IMR-90 (cell line): ENCODE measurements around the gene ABCA6. TPM values are rescaled to one million over a fixed set of nuclear protein-coding genes. Genes with fewer than 3 reads are reported as not detected.

Source experiments
- ATAC-seq: fragments of 200-7000 bp; cut with Tn5 transposase; 2 replicates; pipeline ENCODE4 v1.9.1; 2020; ENCODE audit warnings: low read depth, mild to moderate bottlenecking, moderate library complexity
- BruUV-seq: library from RNA; stranded (reverse); fragments of 400-500 nt; replicated peaks from 2 replicates; lab custom pipeline; 2021; lab: Mats Ljungman, UMichigan
- CTCF ChIA-PET: fragments of 300-600 bp; formaldehyde crosslinking; extraction: SDS; loops from one replicate; lab custom pipeline; 2021; ENCODE audit warnings: antibody characterized with exemption; lab: Yijun Ruan, JAX
- POLR2A ChIA-PET: fragments of 300-600 bp; sonication (Branson Sonifier 250); formaldehyde crosslinking; loops from one replicate; lab custom pipeline; 2022; ENCODE audit warnings: antibody characterized with exemption; ENCODE audit not compliant: unreplicated experiment; lab: Charles Lee
- DNase-seq: peaks from one replicate; pipeline ENCODE4 v3.0.0; 2013
- H2AFZ ChIP-seq: replicated peaks from 2 replicates; pipeline ENCODE3; 2013; ENCODE audit warnings: low read length, mild to moderate bottlenecking; ENCODE audit not compliant: poor library complexity
- H2AK5ac ChIP-seq: 2 replicates; pipeline ENCODE4 v1.6.1; 2013; ENCODE audit warnings: low read depth, low read length, inconsistent platforms
- H2AK9ac ChIP-seq: replicated peaks from 2 replicates; pipeline ENCODE3; 2013; ENCODE audit warnings: mild to moderate bottlenecking, low read depth, low read length, moderate library complexity; ENCODE audit not compliant: poor library complexity
- H2BK120ac ChIP-seq: 2 replicates; pipeline ENCODE4 v1.6.1; 2013; ENCODE audit warnings: low read depth, low read length, inconsistent platforms
- H2BK15ac ChIP-seq: 3 replicates; pipeline ENCODE4 v1.6.1; 2013; ENCODE audit warnings: low read depth, low read length, inconsistent platforms
- H2BK20ac ChIP-seq: 2 replicates; pipeline ENCODE4 v1.6.1; 2013; ENCODE audit warnings: low read depth, mild to moderate bottlenecking, inconsistent platforms, low read length, moderate library complexity
- H2BK5ac ChIP-seq: 2 replicates; pipeline ENCODE4 v1.6.1; 2013; ENCODE audit warnings: mild to moderate bottlenecking, low read depth, low read length, inconsistent platforms; ENCODE audit not compliant: poor library complexity, severe bottlenecking
- H3K14ac ChIP-seq: replicated peaks from 2 replicates; pipeline ENCODE4 v1.6.1; 2013; ENCODE audit warnings: low read depth, low read length, inconsistent platforms
- H3K18ac ChIP-seq: 2 replicates; pipeline ENCODE4 v1.6.1; 2013; ENCODE audit warnings: low read depth, low read length, control low read depth
- H3K23ac ChIP-seq: 2 replicates; pipeline ENCODE4 v1.6.1; 2013; ENCODE audit warnings: low read depth, low read length, inconsistent platforms
- H3K27ac ChIP-seq: 2 replicates; pipeline ENCODE4 v1.5.1; 2013; ENCODE audit warnings: mild to moderate bottlenecking, control low read depth, low read length; ENCODE audit not compliant: insufficient read depth
- H3K27me3 ChIP-seq: 2 replicates; pipeline ENCODE4 v1.6.1; 2013; ENCODE audit warnings: low read length; ENCODE audit not compliant: control insufficient read depth, insufficient read depth
- H3K36me3 ChIP-seq: 2 replicates; pipeline ENCODE4 v1.6.1; 2013; ENCODE audit warnings: low read length, mixed read lengths; ENCODE audit not compliant: control insufficient read depth, insufficient read depth
- H3K4ac ChIP-seq: 2 replicates; pipeline ENCODE4 v1.6.1; 2013; ENCODE audit warnings: low read depth, low read length, inconsistent platforms
- H3K4me1 ChIP-seq: 2 replicates; pipeline ENCODE4 v1.6.1; 2013; ENCODE audit warnings: low read length, mixed read lengths; ENCODE audit not compliant: control insufficient read depth, insufficient read depth
- H3K4me2 ChIP-seq: 2 replicates; pipeline ENCODE4 v1.6.1; 2013; ENCODE audit warnings: low read depth, mild to moderate bottlenecking, control low read depth, low read length, moderate library complexity
- H3K4me3 ChIP-seq: 2 replicates; pipeline ENCODE4 v1.5.1; 2013; ENCODE audit warnings: low read depth, mild to moderate bottlenecking, control low read depth, low read length, moderate library complexity; ENCODE audit not compliant: insufficient read depth
- H3K56ac ChIP-seq: 2 replicates; pipeline ENCODE4 v1.6.1; 2013; ENCODE audit warnings: low read length, inconsistent platforms; ENCODE audit not compliant: insufficient read depth; ENCODE audit errors: extremely low read depth
- H3K79me1 ChIP-seq, 2 experiments: 2 replicates each; pipeline ENCODE4 v1.6.1; 2013; ENCODE audit warnings: low read length in 2 of 2, inconsistent platforms in 1 of 2, low read depth in 1 of 2
- H3K9ac ChIP-seq: 2 replicates; pipeline ENCODE4 v1.6.1; 2013; ENCODE audit warnings: low read depth, low read length, control low read depth
- H3K9me1 ChIP-seq: 2 replicates; pipeline ENCODE4 v1.6.1; 2013; ENCODE audit warnings: low read length, inconsistent platforms; ENCODE audit not compliant: insufficient read depth
- H3K9me3 ChIP-seq: 2 replicates; pipeline ENCODE4 v1.6.1; 2013; ENCODE audit warnings: low read length; ENCODE audit not compliant: control insufficient read depth, insufficient read depth
- H4K20me1 ChIP-seq: 2 replicates; pipeline ENCODE4 v1.6.1; 2013; ENCODE audit warnings: low read length, inconsistent platforms; ENCODE audit not compliant: insufficient read depth
- H4K5ac ChIP-seq: 2 replicates; pipeline ENCODE4 v1.6.1; 2013; ENCODE audit warnings: mild to moderate bottlenecking, low read depth, low read length, control low read depth
- H4K8ac ChIP-seq, 2 experiments: 2 replicates each; pipeline ENCODE4 v1.6.1; 2013; ENCODE audit warnings: low read depth in 2 of 2, low read length in 2 of 2, control low read depth in 1 of 2, inconsistent platforms in 1 of 2
- H4K91ac ChIP-seq: 2 replicates; pipeline ENCODE4 v1.6.1; 2013; ENCODE audit warnings: low read depth, low read length, inconsistent platforms; ENCODE audit not compliant: insufficient read depth
- BHLHE40 ChIP-seq: fragments of 150-350 bp; IDR thresholded peaks from 2 replicates; pipeline ENCODE4 v1.6.1; 2016; ENCODE audit warnings: mild to moderate bottlenecking, low read depth, low read length
- CEBPB ChIP-seq: IDR thresholded peaks from 2 replicates; pipeline ENCODE4 v1.6.1; 2012; ENCODE audit warnings: low read depth, low read length, improper control_type of control experiment
- CHD1 ChIP-seq: IDR thresholded peaks from 2 replicates; pipeline ENCODE4 v1.6.1; 2012; ENCODE audit warnings: low read depth, low read length, improper control_type of control experiment
- ELK1 ChIP-seq: fragments of 150-350 bp; IDR thresholded peaks from 2 replicates; pipeline ENCODE4 v1.6.1; 2016; ENCODE audit warnings: low read depth, mild to moderate bottlenecking, low read length, moderate library complexity, borderline replicate concordance
- FOS ChIP-seq: fragments of 150-350 bp; IDR thresholded peaks from 2 replicates; pipeline ENCODE4 v1.6.1; 2016; ENCODE audit warnings: low read depth, low read length
- MAFK ChIP-seq: IDR thresholded peaks from 2 replicates; pipeline ENCODE4 v1.6.1; 2012; ENCODE audit warnings: low read depth, low read length, improper control_type of control experiment
- MAZ ChIP-seq: IDR thresholded peaks from 2 replicates; pipeline ENCODE4 v1.6.1; 2012; ENCODE audit warnings: low read depth, mild to moderate bottlenecking, low read length, improper control_type of control experiment, moderate library complexity, borderline replicate concordance
- MXI1 ChIP-seq: IDR thresholded peaks from 2 replicates; pipeline ENCODE4 v1.6.1; 2012; ENCODE audit warnings: low read depth, mild to moderate bottlenecking, low read length, moderate library complexity, borderline replicate concordance
- NFE2L2 ChIP-seq: fragments of 150-350 bp; IDR thresholded peaks from 2 replicates; pipeline ENCODE4 v1.6.1; 2016; ENCODE audit warnings: low read depth, mild to moderate bottlenecking, low read length
- POLR2A ChIP-seq: IDR thresholded peaks from 2 replicates; pipeline ENCODE4 v1.6.1; 2012; ENCODE audit warnings: mild to moderate bottlenecking, low read depth, low read length
- RCOR1 ChIP-seq: IDR thresholded peaks from 2 replicates; pipeline ENCODE4 v1.6.1; 2012; ENCODE audit warnings: mild to moderate bottlenecking, low read length, improper control_type of control experiment; ENCODE audit not compliant: insufficient replicate concordance
- RFX5 ChIP-seq: IDR thresholded peaks from 2 replicates; pipeline ENCODE4 v1.8.0; 2012; ENCODE audit warnings: low read depth, mild to moderate bottlenecking, low read length, moderate library complexity
- SMC3 ChIP-seq: fragments of 150-350 bp; IDR thresholded peaks from 2 replicates; pipeline ENCODE4 v1.6.1; 2016; ENCODE audit warnings: low read depth, mild to moderate bottlenecking, antibody characterized with exemption, low read length, moderate library complexity
- WGBS, 2 experiments: methylation state at CpG; one replicate each; pipeline versions ENCODE4 v1.1.5 to v1.1.7; 2013; ENCODE audit warnings: missing lambda C conversion rate in 2 of 2; ENCODE audit not compliant: insufficient read length in 1 of 2; ENCODE audit errors: extremely low coverage in 2 of 2; 5-methylcytosine and 5-hydroxymethylcytosine counted together
- dilution Hi-C: fragments of 300-500 bp; cut with HindIII; formaldehyde crosslinking; loops from one replicate; pipeline ENCODE4 v1.14.3; 2018; ENCODE audit warnings: low sequenced_read_pairs; ENCODE audit not compliant: unreplicated experiment
- in situ Hi-C: fragments of 300-500 bp; cut with MboI; formaldehyde crosslinking; loops from 3 replicates; pipeline ENCODE4 v1.14.3; 2019; ENCODE audit warnings: low sequenced_read_pairs, inconsistent platforms, mixed read lengths
- intact Hi-C: fragments of 100-400 bp; cut with micrococcal nuclease; formaldehyde crosslinking; loops from 2 replicates; pipeline ENCODE4 v1.10.0; 2022
- polyA plus RNA-seq, 3 experiments: library from polyadenylated mRNA; depleted of rRNA; stranded (reverse); fragments of >200 nt; gene quantifications; 2 replicates each; pipeline ENCODE4 v1.2.3, GENCODE V29; 2012; ENCODE audit warnings: low replicate concordance in 1 of 3
- total RNA-seq: library from RNA; depleted of rRNA; stranded (reverse); fragments of >200 nt; gene quantifications from 2 replicates; pipeline ENCODE4 v1.2.3, GENCODE V29; 2012
- TF ChIP-seq, protein P1 (sequence below): conservative IDR thresholded peaks from 2 replicates; pipeline ENCODE4 v1.5.1; 2012; ENCODE audit warnings: mild to moderate bottlenecking, low read depth, low read length, improper control_type of control experiment

The ABCA6 gene
- total and polyA plus RNA-seq, 2 of the 4 experiments (the other 2 are of a cell fraction): under 0.01 TPM; not detected in 1

- no peak overlapping the region for H2BK20ac ChIP-seq
- no peak overlapping the region for H2AK5ac ChIP-seq
- no peak overlapping the region for H3K4me2 ChIP-seq
- H3K9me1 ChIP-seq: no peaks in the 10 kb centered on the region
- in situ Hi-C loops: no loop called here
- no peak overlapping the region for H2BK5ac ChIP-seq
- no peak overlapping the region for H4K91ac ChIP-seq
- H3K27ac ChIP-seq: no peak overlapping the region
- ATAC-seq (no peak), DNase-seq (no peak)
- peaks cover 4% of the 10 kb centered on the region; the same call in 1 of the 2 replicates for H3K4me1 ChIP-seq
- BruUV-seq: no TSS peak
- no peak overlapping the region for H2BK15ac ChIP-seq
- H4K20me1 ChIP-seq: no peaks in the 10 kb centered on the region
- POLR2A ChIA-PET: no interaction called here
- no peak overlapping the region for H3K56ac ChIP-seq
- dilution Hi-C loops: no loop called here
- H3K9ac ChIP-seq: no peak overlapping the region
- H3K4ac ChIP-seq: no peak overlapping the region
- WGBS, 2 experiments: no CpG with 5 or more reads among the region's 2 CpGs
- TF ChIP-seq RCOR1: no peak
- no peak for TF ChIP-seq POLR2A
- TF ChIP-seq BHLHE40: no peak
- TF ChIP-seq NFE2L2: no peak
- TF ChIP-seq ELK1: no peak
- no peak for TF ChIP-seq SMC3
- TF ChIP-seq FOS: no peak
- no peak for TF ChIP-seq RFX5
- TF ChIP-seq CHD1: no peak
- TF ChIP-seq MAZ: no peak
- no peak for TF ChIP-seq MAFK
- TF ChIP-seq, protein P1, sequence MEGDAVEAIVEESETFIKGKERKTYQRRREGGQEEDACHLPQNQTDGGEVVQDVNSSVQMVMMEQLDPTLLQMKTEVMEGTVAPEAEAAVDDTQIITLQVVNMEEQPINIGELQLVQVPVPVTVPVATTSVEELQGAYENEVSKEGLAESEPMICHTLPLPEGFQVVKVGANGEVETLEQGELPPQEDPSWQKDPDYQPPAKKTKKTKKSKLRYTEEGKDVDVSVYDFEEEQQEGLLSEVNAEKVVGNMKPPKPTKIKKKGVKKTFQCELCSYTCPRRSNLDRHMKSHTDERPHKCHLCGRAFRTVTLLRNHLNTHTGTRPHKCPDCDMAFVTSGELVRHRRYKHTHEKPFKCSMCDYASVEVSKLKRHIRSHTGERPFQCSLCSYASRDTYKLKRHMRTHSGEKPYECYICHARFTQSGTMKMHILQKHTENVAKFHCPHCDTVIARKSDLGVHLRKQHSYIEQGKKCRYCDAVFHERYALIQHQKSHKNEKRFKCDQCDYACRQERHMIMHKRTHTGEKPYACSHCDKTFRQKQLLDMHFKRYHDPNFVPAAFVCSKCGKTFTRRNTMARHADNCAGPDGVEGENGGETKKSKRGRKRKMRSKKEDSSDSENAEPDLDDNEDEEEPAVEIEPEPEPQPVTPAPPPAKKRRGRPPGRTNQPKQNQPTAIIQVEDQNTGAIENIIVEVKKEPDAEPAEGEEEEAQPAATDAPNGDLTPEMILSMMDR: no peak
- TF ChIP-seq MXI1: no peak
- no peak for TF ChIP-seq CEBPB
- H2BK120ac ChIP-seq: no peak overlapping the region
- no peak overlapping the region for H4K5ac ChIP-seq
- H2AK9ac ChIP-seq: no peak overlapping the region
- no peaks in the 10 kb centered on the region for H3K9me3 ChIP-seq
- H3K79me1 ChIP-seq: no peaks in the 10 kb centered on the region
- no peaks in the 10 kb centered on the region for H3K27me3 ChIP-seq
- no peak overlapping the region for H3K14ac ChIP-seq
- no peak overlapping the region for H3K18ac ChIP-seq
- H2AFZ ChIP-seq: no peak overlapping the region
- no peak overlapping the region for H3K23ac ChIP-seq
- H3K36me3 ChIP-seq: no peaks in the 10 kb centered on the region
- CTCF ChIA-PET: no interaction called here
- no peak overlapping the region for H4K8ac ChIP-seq
- intact Hi-C loops: loop anchor here (10.0 kb wide), 1 partner anchor 281 kb away; no protein-coding TSS in a partner anchor
- no peak overlapping the region for H3K4me3 ChIP-seq
These were observed 86.4 kb downstream of the ABCA6 start for GRCh38 chr17:69055334-69055733.
